Loucy (cell line): Measurements from ENCODE around the gene TRERF1.

Experiments used
- H2AFZ ChIP-seq: fragments of 200-600 bp; sonication (generic); 2 replicates; pipeline ENCODE4 v1.6.0; 2016; ENCODE audit warnings: antibody characterized with exemption, mild to moderate bottlenecking, low read length, moderate library complexity
- H3F3A ChIP-seq: fragments of 200-600 bp; 2 replicates; pipeline ENCODE4 v1.6.0; 2016; ENCODE audit warnings: antibody characterized with exemption, low read depth, mild to moderate bottlenecking
- H3K27me3 ChIP-seq: fragments of 200-600 bp; sonication (generic); 2 replicates; pipeline ENCODE4 v1.6.1; 2014; ENCODE audit warnings: low read length, mild to moderate bottlenecking; ENCODE audit not compliant: insufficient read depth, poor library complexity, severe bottlenecking
- H3K36me3 ChIP-seq: fragments of 200-600 bp; sonication (generic); 2 replicates; pipeline ENCODE4 v1.6.1; 2016; ENCODE audit warnings: low read length; ENCODE audit not compliant: insufficient read depth
- H3K4me1 ChIP-seq: fragments of 200-600 bp; sonication (generic); 2 replicates; pipeline ENCODE4 v1.5.1; 2014; ENCODE audit warnings: low read length, mild to moderate bottlenecking; ENCODE audit not compliant: insufficient read depth, poor library complexity, severe bottlenecking
- H3K4me2 ChIP-seq: fragments of 200-600 bp; sonication (generic); 2 replicates; pipeline ENCODE4 v1.6.0; 2014; ENCODE audit warnings: antibody characterized with exemption, low read length, low read depth, mild to moderate bottlenecking; ENCODE audit not compliant: poor library complexity, severe bottlenecking
- H3K4me3 ChIP-seq: fragments of 200-600 bp; sonication (generic); 2 replicates; pipeline ENCODE4 v1.5.1; 2014; ENCODE audit warnings: low read length, mild to moderate bottlenecking, mixed read lengths; ENCODE audit not compliant: poor library complexity, severe bottlenecking
- H3K79me2 ChIP-seq: fragments of 200-600 bp; sonication (generic); 2 replicates; pipeline ENCODE4 v1.6.1; 2014; ENCODE audit warnings: low read length; ENCODE audit not compliant: insufficient read depth
- H3K9ac ChIP-seq: fragments of 200-600 bp; sonication (generic); 2 replicates; pipeline ENCODE4 v1.6.0; 2014; ENCODE audit warnings: mild to moderate bottlenecking, low read depth, low read length, moderate library complexity; ENCODE audit not compliant: poor library complexity, severe bottlenecking
- H3K9me2 ChIP-seq: fragments of 200-600 bp; sonication (generic); replicated peaks from 2 replicates; pipeline ENCODE4 v1.6.1; 2016; ENCODE audit warnings: low read depth, low read length, mixed read lengths
- H3K9me3 ChIP-seq: fragments of 200-600 bp; sonication (generic); 2 replicates; pipeline ENCODE4 v1.6.1; 2014; ENCODE audit warnings: mild to moderate bottlenecking, antibody characterized with exemption, low read length, low read depth; ENCODE audit not compliant: insufficient read depth
- H4K20me1 ChIP-seq: fragments of 200-600 bp; sonication (generic); 2 replicates; pipeline ENCODE4 v1.6.0; 2014; ENCODE audit warnings: antibody characterized with exemption, low read length, mild to moderate bottlenecking; ENCODE audit not compliant: insufficient read depth, poor library complexity, severe bottlenecking
- CTCF ChIP-seq: fragments of 200-600 bp; sonication (generic); conservative IDR thresholded peaks from 2 replicates; pipeline ENCODE4 v1.5.1; 2014; ENCODE audit warnings: mild to moderate bottlenecking, antibody characterized with exemption, low read length
- EZH2phosphoT487 ChIP-seq: fragments of 200-600 bp; IDR thresholded peaks from 2 replicates; pipeline ENCODE4 v1.6.1; 2018; ENCODE audit warnings: antibody characterized with exemption, mild to moderate bottlenecking, moderate library complexity, borderline replicate concordance

TRERF1 gene

GRCh38 chr6:42321976-42322375, 129.8 kb downstream of the TRERF1 start:
- H4K20me1 ChIP-seq = no peaks in the 10 kb centered on the region
- H2AFZ ChIP-seq = no peak overlapping the region
- no peak overlapping the region for H3K4me2 ChIP-seq
- H3K9me3 ChIP-seq = no peaks in the 10 kb centered on the region
- no peaks in the 10 kb centered on the region for H3F3A ChIP-seq
- no peaks in the 10 kb centered on the region for H3K27me3 ChIP-seq
- H3K36me3 ChIP-seq = no peaks in the 10 kb centered on the region
- no peak overlapping the region for H3K4me3 ChIP-seq
- H3K9me2 ChIP-seq = no peaks in the 10 kb centered on the region
- H3K9ac ChIP-seq = no peak overlapping the region
- TF ChIP-seq CTCF (no peak), EZH2phosphoT487 (no peak)
- peaks cover 8% of the 10 kb centered on the region for H3K4me1 ChIP-seq
- peaks cover 31% of the 10 kb centered on the region for H3K79me2 ChIP-seq

GRCh38 chr6:42320762-42321161, 131.0 kb downstream of the TRERF1 start:
- Histone ChIP-seq H2AFZ (no peak overlapping the region), H3F3A (no peaks in the 10 kb centered on the region), H3K4me1 (peaks cover 17% of the 10 kb centered on the region), H4K20me1 (no peaks in the 10 kb centered on the region), H3K9me2 (no peaks in the 10 kb centered on the region), H3K27me3 (no peaks in the 10 kb centered on the region), H3K79me2 (peaks cover 31% of the 10 kb centered on the region), H3K9ac (no peak overlapping the region), H3K4me2 (no peak overlapping the region), H3K36me3 (no peaks in the 10 kb centered on the region), H3K9me3 (no peaks in the 10 kb centered on the region), H3K4me3 (no peak overlapping the region)
- TF ChIP-seq CTCF (no peak), EZH2phosphoT487 (no peak)

GRCh38 chr6:42318480-42318879, 133.2 kb downstream of the TRERF1 start:
- Histone ChIP-seq H2AFZ (no peak overlapping the region), H3K4me2 (no peak overlapping the region), H3K4me1 (peaks cover 17% of the 10 kb centered on the region), H3K4me3 (no peak overlapping the region), H3F3A (no peaks in the 10 kb centered on the region), H4K20me1 (no peaks in the 10 kb centered on the region), H3K9me3 (no peaks in the 10 kb centered on the region), H3K9ac (no peak overlapping the region), H3K79me2 (peaks cover 21% of the 10 kb centered on the region), H3K36me3 (no peaks in the 10 kb centered on the region), H3K27me3 (no peaks in the 10 kb centered on the region), H3K9me2 (no peaks in the 10 kb centered on the region)
- TF ChIP-seq EZH2phosphoT487 (no peak), CTCF (no peak)
